Posterior vena cava (tissue), 2 donors: ENCODE measurements around the gene GOLT1A. TPM values are rescaled to one million over a fixed set of nuclear protein-coding genes. Genes with fewer than 3 reads are reported as not detected.

Experiments
- DNase-seq: peaks from one replicate; pipeline ENCODE4 v3.0.0-alpha.2; 2020; ENCODE audit warnings: low spot score
- intact Hi-C, 2 donors: fragments of 100-400 bp; cut with DNase I; formaldehyde crosslinking; loops; one replicate each; pipeline versions ENCODE4 v1.14.1 to v1.14.2; 2022 to 2023
- total RNA-seq, 2 donors: library from RNA; stranded (reverse); fragmentation: NEBNext Ultra II Directional; extraction: Animal tissue kit (Norgen Biotek cat#: 25700); gene quantifications; one replicate each; pipeline ENCODE4 v1.2.1, GENCODE V29; 2021
- donor health status: DM: yes; HTN: yes; CAD: no.
- donor health status: DM: yes; HTN: yes; CAD: no.

GOLT1A gene
- total RNA-seq, 2 donors from 2014 or later, result not detected

DNA sequence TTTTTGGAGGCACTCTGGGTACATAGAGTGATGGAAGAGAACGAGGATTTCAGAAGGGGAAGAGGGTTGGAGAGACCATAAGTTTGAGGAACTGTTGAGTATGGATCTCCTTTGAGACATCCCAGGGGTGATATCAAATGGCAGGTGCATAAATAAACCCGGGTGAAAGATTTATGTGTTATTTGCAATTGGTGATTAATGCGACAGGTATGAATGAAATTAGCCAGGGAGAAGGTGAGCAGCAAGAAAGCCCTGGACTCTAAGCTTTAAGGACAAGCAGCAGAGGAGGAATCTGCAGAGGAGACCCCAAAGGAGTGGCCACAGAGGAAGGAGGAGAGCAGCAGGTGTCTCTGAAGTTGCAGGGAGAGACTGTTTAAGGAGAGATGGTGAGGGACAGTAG is 38.8 kb downstream of the GOLT1A start:
- DNase-seq, result no peak
- intact Hi-C loops, result no loop called here

DNA sequence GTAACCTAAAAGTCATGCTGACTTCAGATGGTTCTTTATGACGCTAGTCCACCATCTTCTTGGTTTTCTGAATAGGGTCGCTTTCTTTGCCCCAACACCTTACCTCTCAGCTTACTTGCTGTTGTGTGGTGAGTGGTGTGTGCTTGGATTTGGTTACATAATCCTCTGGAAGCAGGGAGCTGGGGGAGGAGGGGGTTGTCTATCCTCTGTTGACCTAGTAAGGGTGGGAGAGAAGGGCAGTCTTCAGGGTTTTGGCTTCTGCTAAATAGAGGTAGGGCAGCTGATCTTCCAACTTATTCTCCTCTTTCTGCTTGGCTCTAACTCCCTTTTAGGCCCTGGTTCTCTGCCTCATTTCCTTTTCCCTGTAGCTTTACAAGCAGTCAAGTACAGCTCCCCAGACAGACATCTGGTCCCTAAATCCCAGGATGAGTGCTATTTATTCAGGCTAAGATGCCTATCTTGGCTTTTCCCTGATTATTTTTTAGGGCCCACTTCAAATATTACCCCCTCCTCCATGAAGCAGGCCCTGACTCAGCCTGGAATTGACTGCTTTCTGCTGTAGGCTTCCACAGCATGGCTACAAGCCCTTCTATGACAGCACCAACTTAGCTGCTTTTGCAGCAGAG is 41.3 kb downstream of the GOLT1A start:
- intact Hi-C loops, result no loop called here
- peak; percentile 0 for DNase-seq

GRCh38 chr1:204171751-204172178 is 42.0 kb downstream of the GOLT1A start:
- intact Hi-C loops, result no loop called here
- DNase-seq, result no peak

- intact Hi-C loops, result no loop called here
- peak; percentile 0 for DNase-seq
Observed at GRCh38 chr1:204170494-204171155, 43.2 kb downstream of the GOLT1A start.

GRCh38 chr1:204169858-204170257 is 43.9 kb downstream of the GOLT1A start:
- intact Hi-C loops, result loop anchor here in 1 of 2 donors (5.0 kb wide), 1 partner anchor 32 kb away; no protein-coding TSS in a partner anchor

GRCh38 chr1:204167730-204168129 is 46.1 kb downstream of the GOLT1A start:
- intact Hi-C loops, result loop anchor here in 1 of 2 donors (5.0 kb wide), 1 partner anchor 35 kb away; no protein-coding TSS in a partner anchor

More at GRCh38 chr1:204169858-204170257, 43.9 kb downstream of the GOLT1A start:
- DNase-seq, result no peak

GRCh38 chr1:204166219-204166618 is 47.6 kb downstream of the GOLT1A start, which contains the start of gene REN:
TSS of gene REN (minus strand) at chr1:204166337. CDS start at chr1:204166293, 44 bp downstream.
- peak; percentile 32 for DNase-seq
- intact Hi-C loops, result loop anchor here in 1 of 2 donors (5.0 kb wide), 1 partner anchor 36 kb away; no protein-coding TSS in a partner anchor

More at GRCh38 chr1:204167730-204168129, 46.1 kb downstream of the GOLT1A start:
- DNase-seq, result peak; percentile 1

DNA sequence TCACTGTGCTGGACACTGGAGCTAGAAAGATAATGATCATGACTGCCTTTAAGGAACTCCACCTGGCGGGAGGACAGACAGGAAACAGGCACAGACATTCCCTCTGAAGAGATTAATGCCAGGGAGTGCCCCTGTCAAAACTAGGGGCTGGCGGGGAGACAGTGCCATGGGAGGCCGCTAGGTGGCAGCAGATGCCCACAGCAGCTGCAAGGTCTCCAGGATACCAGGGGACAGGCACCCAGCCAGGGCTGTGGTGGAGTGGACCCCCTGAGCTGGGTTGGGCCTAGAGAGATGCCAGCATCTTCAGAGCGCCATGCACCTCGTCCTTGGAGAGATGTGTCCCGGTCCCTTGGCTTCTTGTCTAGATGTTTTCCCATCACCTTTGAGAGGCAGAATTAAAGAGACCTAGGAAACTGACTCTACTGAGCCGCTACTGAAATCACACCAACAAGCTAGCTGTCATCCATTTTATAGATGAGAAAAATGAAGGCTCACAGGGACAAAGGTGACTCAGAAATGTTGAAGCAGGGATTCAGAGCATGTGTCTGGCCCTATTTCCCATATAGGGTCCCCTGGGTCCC is 51.2 kb downstream of the GOLT1A start:
- DNase-seq, result peak; percentile 92
- intact Hi-C loops, result loop anchor here in 1 of 2 donors (2.0 to 5.0 kb wide), 2 partner anchors 50 to 200 kb away; partner anchors contain the start of gene GOLT1A

DNA sequence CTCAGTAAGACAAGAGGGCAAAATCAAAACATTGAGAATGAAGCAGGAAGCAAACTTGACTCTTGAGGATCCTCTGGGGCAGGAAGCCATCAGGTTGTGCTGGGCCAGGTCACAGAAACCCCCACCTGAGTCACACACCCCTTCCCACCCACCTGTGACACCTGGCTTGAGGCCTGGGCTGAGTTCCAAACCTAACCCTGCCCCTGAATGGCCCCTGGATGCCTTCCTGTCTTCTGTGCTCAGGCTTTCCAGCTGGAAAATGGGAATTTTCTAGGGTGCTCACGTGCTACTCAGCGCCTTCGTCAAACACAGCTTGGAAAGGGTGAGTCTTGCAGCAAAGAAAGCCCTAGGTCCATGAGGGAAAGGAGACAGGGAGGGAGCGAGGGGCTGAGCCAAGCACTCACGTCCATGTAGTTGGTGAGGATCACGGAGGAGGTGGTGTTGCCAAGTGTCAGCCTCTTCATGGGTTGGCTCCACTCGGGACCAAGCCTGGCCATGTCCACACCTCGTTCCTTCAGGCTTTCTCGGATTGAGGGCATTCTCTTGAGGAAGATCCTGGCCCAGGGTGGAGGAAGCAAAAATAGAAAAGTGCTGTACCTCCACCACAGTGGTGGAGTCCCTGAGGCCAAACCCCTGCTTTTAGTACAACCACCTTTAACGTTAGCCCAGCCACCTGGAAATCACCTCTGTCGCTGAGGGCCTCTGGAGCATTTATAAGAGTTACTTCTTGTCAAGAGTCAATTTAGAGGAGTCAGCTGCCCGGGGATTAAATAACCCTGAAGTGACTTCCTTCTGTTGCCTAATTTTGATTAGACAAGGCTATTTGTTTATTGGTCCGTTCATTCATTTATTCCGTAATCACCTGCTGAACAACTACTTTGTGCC is 51.9 kb downstream of the GOLT1A start:
- peak; percentile 31 for DNase-seq
- intact Hi-C loops, result loop anchor here in 1 of 2 donors (2.0 to 5.0 kb wide), 2 partner anchors 50 to 201 kb away; partner anchors contain the start of gene GOLT1A

DNA sequence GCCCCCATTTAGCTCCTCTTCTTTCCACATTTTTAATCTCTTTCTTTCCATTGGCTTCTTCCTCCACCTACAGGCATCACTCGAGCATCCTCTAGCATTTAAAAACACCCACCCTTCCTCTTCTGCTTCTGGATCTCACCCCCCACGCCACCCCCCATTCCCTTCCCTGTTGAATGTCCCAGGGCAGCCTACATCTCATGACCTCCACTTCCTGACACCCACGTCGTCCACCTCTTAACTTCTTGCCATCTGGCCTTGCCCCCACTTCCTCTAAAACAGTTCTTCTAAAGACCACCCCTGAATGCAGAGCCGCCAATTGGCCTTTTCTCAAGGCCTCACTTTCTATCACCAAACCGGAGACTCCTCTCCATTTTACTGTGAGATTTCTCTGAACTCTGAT is 55.8 kb downstream of the GOLT1A start:
- intact Hi-C loops, result loop anchor here in 1 of 2 donors (10.0 kb wide), 1 partner anchor 347 kb away; no protein-coding TSS in a partner anchor
- no peak for DNase-seq

DNA sequence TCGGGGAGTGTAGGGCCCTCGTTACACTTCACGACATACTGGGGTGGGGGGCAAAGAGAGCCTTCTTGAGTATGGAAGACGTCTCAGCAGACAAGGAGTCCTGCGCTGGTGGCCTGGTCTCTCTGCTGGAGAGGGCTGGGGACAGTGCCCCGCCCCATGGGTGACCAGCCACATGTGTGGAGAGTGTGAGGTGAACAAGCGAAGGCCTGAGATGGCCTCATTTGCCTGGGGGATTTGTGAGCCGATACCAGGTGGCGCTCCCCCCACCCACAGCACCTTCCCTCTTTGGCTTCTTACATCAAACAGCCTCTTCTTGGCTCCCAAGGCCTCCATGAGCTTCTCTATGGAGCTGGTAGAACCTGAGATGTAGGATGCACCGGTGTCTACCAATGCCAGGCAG is 57.9 kb downstream of the GOLT1A start:
- DNase-seq, result peak; percentile 62
- intact Hi-C loops, result loop anchor here in 1 of 2 donors (10.0 kb wide), 1 partner anchor 349 kb away; no protein-coding TSS in a partner anchor

- DNase-seq, result peak; percentile 66
- intact Hi-C loops, result loop anchor here in 1 of 2 donors (10.0 kb wide), 1 partner anchor 350 kb away; no protein-coding TSS in a partner anchor
Observed at GRCh38 chr1:204154568-204155255, 59.1 kb downstream of the GOLT1A start.

GRCh38 chr1:204153667-204154066 is 60.1 kb downstream of the GOLT1A start:
- DNase-seq, result peak; percentile 43

DNA sequence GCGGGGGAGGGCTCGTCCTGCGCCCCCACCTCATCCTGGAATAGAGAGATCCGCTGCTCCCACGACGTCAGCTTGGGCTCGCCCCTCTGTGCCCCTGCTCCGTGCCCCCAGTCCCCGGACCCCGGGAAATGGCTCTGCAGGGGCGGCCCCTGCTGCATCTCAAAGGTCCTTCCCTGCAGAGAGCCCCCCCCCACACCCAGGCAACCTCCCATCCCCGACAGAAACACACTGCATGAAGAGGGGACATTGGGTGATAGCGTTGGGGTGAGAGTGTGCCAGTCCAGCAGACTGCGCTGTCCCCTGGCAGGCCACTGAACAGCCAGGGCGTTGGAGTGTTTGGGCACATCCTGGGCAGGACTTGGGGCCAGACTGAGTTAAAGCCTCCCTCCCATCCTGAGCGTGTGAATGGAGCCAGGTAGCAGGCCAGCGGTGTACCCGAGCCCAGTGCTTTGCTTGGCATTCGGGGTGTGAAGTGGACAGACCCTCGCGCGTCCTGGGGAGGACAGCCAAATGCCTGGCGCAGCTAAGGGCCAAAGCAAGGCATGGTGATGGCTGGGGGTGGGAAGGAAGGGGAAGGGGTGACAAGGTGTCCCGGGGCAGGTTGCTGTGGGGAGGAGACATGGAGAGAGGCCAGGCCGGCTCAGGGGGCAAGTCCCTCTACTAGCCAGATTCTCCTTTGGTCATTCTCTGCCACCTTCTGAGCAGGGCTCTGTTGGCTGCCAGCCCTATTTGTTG is 61.3 kb downstream of the GOLT1A start:
- peak; percentile 76 for DNase-seq

More at GRCh38 chr1:204153667-204154066, 60.1 kb downstream of the GOLT1A start:
- intact Hi-C loops, result loop anchor here in 1 of 2 donors (10.0 kb wide), 1 partner anchor 351 kb away; no protein-coding TSS in a partner anchor

DNA sequence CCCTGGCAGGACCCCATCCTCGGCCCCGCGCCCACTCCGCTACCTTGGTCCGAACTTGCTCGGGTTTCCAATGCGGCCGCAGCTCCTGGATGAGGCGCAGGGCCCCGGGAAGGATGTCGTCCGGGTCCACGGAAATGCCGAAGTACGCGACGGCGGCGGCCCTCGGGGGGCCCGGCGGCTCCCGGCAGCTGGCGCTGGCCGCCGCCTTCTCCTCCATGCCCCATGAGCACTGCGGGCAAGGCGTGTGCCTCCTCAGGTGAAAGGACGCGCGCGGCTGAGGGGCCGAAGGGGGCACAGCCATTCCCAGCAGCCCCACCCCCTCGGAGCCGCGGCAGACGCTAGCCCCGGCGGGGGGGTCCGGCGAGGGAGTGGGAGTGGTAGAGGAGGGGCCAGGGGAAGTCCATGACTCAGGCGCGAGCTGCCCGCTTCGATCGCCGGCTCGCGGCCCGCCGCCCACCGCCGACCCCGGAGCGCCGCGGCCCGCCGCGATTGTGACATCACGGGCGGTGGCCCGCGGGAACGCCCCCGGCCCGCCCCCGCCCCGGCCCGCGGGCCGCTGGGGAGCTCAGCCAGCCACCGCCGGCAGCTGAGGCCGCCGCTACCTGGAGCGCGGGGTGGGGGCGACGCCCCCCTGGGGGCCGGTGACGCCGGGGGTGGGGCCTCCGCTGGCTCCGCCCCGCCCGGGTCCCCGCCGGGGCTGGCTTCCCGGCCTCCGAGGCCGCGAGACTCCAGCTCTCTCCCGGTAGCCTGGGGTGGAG is 62.1 kb downstream of the GOLT1A start, which contains the start of gene ETNK2:
Gene ETNK2, minus strand, starts transcription at position 493 of the 758 bp plus-strand sequence. Its CDS starts 192 bp downstream, at position 301.
- intact Hi-C loops, result loop anchor here in 1 of 2 donors (10.0 kb wide), 1 partner anchor 353 kb away; no protein-coding TSS in a partner anchor

More for the DNA sequence above, 61.3 kb downstream of the GOLT1A start:
- intact Hi-C loops, result loop anchor here in 1 of 2 donors (10.0 kb wide), 1 partner anchor 352 kb away; no protein-coding TSS in a partner anchor

More for the DNA sequence above, 62.1 kb downstream of the GOLT1A start, which contains the start of gene ETNK2:
- peak; percentile 87 for DNase-seq
